HCT116 (cell line): ENCODE results near the gene GZMA.

ENCODE experiments used
- ATF3 ChIP-seq: IDR thresholded peaks from 2 replicates; pipeline ENCODE4 v1.6.1; 2012
- CBX3 ChIP-seq: IDR thresholded peaks from 2 replicates; pipeline ENCODE4 v1.6.1; 2012; ENCODE audit warnings: low read depth
- CEBPB ChIP-seq: IDR thresholded peaks from 2 replicates; pipeline ENCODE4 v1.6.1; 2012; ENCODE audit warnings: low read depth
- EGR1 ChIP-seq: IDR thresholded peaks from 2 replicates; pipeline ENCODE4 v1.6.1; 2012; ENCODE audit warnings: low read depth
- EZH2 ChIP-seq: fragments of 200-600 bp; sonication (generic); IDR thresholded peaks from 2 replicates; pipeline ENCODE4 v1.6.1; 2017; ENCODE audit warnings: antibody characterized with exemption, mixed run types
- MAX ChIP-seq: IDR thresholded peaks from 2 replicates; pipeline ENCODE4 v1.6.1; 2012
- POLR2A ChIP-seq: IDR thresholded peaks from 2 replicates; pipeline ENCODE4 v1.7.0; 2011; ENCODE audit warnings: borderline replicate concordance; ENCODE audit not compliant: insufficient read depth, insufficient read length; ENCODE audit errors: extremely low read depth
- POLR2AphosphoS5 ChIP-seq: IDR thresholded peaks from 2 replicates; pipeline ENCODE4 v1.6.1; 2011; ENCODE audit warnings: mild to moderate bottlenecking, low read depth, low read length, moderate library complexity
- RAD21 ChIP-seq: IDR thresholded peaks from 2 replicates; pipeline ENCODE4 v1.6.1; 2012; ENCODE audit warnings: low read depth, mild to moderate bottlenecking
- TCF7L2 ChIP-seq: IDR thresholded peaks from 2 replicates; pipeline ENCODE4 v1.7.0; 2011; ENCODE audit warnings: borderline replicate concordance, inconsistent platforms; ENCODE audit not compliant: insufficient read depth, insufficient read length; ENCODE audit errors: extremely low read depth
- YY1 ChIP-seq: IDR thresholded peaks from 2 replicates; pipeline ENCODE4 v1.6.1; 2011; ENCODE audit warnings: low read length, low read depth, moderate library complexity, mild to moderate bottlenecking; ENCODE audit not compliant: insufficient replicate concordance; ENCODE audit errors: extremely low read depth
- ZFX ChIP-seq: fragments of 450-650 bp; IDR thresholded peaks from 2 replicates; pipeline ENCODE4 v1.6.1; 2017
- TF ChIP-seq, protein P1 (sequence below), 3 experiments: fragments of 200-600 bp in 1 of 3; sonication (generic) in 1 of 3; IDR thresholded peaks in 2 of 3; conservative IDR thresholded peaks in 1 of 3; 2 replicates each; pipeline ENCODE4 v1.5.1; 2012 to 2017; ENCODE audit warnings: low read depth in 2 of 3, low read length in 2 of 3, antibody characterized with exemption in 1 of 3, borderline replicate concordance in 1 of 3, control low read depth in 1 of 3, mild to moderate bottlenecking in 1 of 3, mixed read lengths in 1 of 3, mixed run types in 1 of 3, moderate library complexity in 1 of 3; ENCODE audit not compliant: insufficient read depth in 1 of 3
- TF ChIP-seq, protein P2 (sequence below): IDR thresholded peaks from 2 replicates; pipeline ENCODE4 v1.6.1; 2012; ENCODE audit warnings: low read depth

DNA sequence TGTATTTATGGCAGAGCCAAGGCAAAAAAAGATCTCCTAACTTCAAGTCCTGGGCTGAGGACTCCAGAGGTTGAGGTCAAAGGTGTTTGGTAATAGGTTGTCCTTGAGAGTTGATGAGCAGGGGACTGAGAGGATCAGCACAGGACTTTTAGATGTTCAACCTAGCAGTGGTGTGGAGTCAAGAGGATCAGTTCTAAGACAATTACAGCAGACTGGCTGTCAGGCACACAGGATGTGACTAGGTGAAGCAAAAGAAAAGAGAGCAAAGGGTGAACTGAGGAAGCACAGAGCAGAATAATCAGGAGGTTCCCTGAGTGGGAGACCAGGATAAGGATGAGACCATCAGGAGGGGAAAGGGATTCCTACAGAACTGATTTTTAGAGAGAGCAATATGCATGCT is 10.9 kb downstream of the GZMA start:
- TF ChIP-seq CBX3 (no peak), RAD21 (no peak), ZFX (no peak), POLR2A (no peak), EZH2 (no peak), CEBPB (no peak), POLR2AphosphoS5 (no peak), MAX (no peak), YY1 (no peak), EGR1 (no peak), TCF7L2 (no peak), ATF3 (no peak)
- TF ChIP-seq, protein P1, sequence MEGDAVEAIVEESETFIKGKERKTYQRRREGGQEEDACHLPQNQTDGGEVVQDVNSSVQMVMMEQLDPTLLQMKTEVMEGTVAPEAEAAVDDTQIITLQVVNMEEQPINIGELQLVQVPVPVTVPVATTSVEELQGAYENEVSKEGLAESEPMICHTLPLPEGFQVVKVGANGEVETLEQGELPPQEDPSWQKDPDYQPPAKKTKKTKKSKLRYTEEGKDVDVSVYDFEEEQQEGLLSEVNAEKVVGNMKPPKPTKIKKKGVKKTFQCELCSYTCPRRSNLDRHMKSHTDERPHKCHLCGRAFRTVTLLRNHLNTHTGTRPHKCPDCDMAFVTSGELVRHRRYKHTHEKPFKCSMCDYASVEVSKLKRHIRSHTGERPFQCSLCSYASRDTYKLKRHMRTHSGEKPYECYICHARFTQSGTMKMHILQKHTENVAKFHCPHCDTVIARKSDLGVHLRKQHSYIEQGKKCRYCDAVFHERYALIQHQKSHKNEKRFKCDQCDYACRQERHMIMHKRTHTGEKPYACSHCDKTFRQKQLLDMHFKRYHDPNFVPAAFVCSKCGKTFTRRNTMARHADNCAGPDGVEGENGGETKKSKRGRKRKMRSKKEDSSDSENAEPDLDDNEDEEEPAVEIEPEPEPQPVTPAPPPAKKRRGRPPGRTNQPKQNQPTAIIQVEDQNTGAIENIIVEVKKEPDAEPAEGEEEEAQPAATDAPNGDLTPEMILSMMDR (IDR thresholded peaks at IDR 0.05 in 2 of 3, conservative IDR thresholded peaks at IDR 0.05 in 1 of 3; ENCODE audit: borderline replicate concordance in 1 of 3, insufficient read depth in 1 of 3, low read depth in 2 of 3, low read length in 2 of 3) = no peak
- TF ChIP-seq, protein P2, sequence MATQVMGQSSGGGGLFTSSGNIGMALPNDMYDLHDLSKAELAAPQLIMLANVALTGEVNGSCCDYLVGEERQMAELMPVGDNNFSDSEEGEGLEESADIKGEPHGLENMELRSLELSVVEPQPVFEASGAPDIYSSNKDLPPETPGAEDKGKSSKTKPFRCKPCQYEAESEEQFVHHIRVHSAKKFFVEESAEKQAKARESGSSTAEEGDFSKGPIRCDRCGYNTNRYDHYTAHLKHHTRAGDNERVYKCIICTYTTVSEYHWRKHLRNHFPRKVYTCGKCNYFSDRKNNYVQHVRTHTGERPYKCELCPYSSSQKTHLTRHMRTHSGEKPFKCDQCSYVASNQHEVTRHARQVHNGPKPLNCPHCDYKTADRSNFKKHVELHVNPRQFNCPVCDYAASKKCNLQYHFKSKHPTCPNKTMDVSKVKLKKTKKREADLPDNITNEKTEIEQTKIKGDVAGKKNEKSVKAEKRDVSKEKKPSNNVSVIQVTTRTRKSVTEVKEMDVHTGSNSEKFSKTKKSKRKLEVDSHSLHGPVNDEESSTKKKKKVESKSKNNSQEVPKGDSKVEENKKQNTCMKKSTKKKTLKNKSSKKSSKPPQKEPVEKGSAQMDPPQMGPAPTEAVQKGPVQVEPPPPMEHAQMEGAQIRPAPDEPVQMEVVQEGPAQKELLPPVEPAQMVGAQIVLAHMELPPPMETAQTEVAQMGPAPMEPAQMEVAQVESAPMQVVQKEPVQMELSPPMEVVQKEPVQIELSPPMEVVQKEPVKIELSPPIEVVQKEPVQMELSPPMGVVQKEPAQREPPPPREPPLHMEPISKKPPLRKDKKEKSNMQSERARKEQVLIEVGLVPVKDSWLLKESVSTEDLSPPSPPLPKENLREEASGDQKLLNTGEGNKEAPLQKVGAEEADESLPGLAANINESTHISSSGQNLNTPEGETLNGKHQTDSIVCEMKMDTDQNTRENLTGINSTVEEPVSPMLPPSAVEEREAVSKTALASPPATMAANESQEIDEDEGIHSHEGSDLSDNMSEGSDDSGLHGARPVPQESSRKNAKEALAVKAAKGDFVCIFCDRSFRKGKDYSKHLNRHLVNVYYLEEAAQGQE = no peak
